Mucosa of gallbladder (tissue), 1 donor: ENCODE results near the gene TCF12. TPM values are rescaled to one million over a fixed set of nuclear protein-coding genes. Genes with fewer than 3 reads are reported as not detected.

ENCODE experiments used
- DNase-seq: peaks from one replicate; pipeline ENCODE4 v3.0.0-alpha.2; 2020; ENCODE audit warnings: low spot score
- total RNA-seq: library from RNA; stranded (reverse); gene quantifications from one replicate; pipeline ENCODE4 v1.2.1, GENCODE V29; 2021
- donor health status: DM: no; HTN: no; CAD: no.

The TCF12 gene
- total RNA-seq, 1 donor from 2014 or later, result 112 TPM

GRCh38 chr15:57251941-57252340, 333.5 kb downstream of the TCF12 start:
- no peak for DNase-seq

- no peak for DNase-seq
These were observed 334.6 kb downstream of the TCF12 start for GRCh38 chr15:57253082-57253481.

- no peak for DNase-seq
These were observed 335.1 kb downstream of the TCF12 start for GRCh38 chr15:57253500-57253899.

GRCh38 chr15:57255751-57256341, 337.4 kb downstream of the TCF12 start:
- DNase-seq, result no peak

- DNase-seq, result no peak
These were observed 338.5 kb downstream of the TCF12 start for GRCh38 chr15:57256939-57257338.

GRCh38 chr15:57259568-57260040, 341.2 kb downstream of the TCF12 start:
- DNase-seq, result no peak

GRCh38 chr15:57263520-57263919, 345.1 kb downstream of the TCF12 start:
- no peak for DNase-seq

- no peak for DNase-seq
These were observed 354.4 kb downstream of the TCF12 start for GRCh38 chr15:57272771-57273357.

GRCh38 chr15:57273402-57273801, 355.0 kb downstream of the TCF12 start:
- DNase-seq, result no peak

GRCh38 chr15:57278439-57278838, 360.0 kb downstream of the TCF12 start:
- no peak for DNase-seq

GRCh38 chr15:57280464-57280863, 362.0 kb downstream of the TCF12 start:
- no peak for DNase-seq

GRCh38 chr15:57281321-57281720, 362.9 kb downstream of the TCF12 start:
- DNase-seq, result no peak

- DNase-seq, result no peak
These were observed 364.2 kb downstream of the TCF12 start for GRCh38 chr15:57282686-57283085.

GRCh38 chr15:57283774-57284503, 365.5 kb downstream of the TCF12 start:
- no peak for DNase-seq

GRCh38 chr15:57284535-57284934, 366.1 kb downstream of the TCF12 start:
- DNase-seq, result no peak

GRCh38 chr15:57285386-57285785, 366.9 kb downstream of the TCF12 start:
- no peak for DNase-seq

- DNase-seq, result no peak
These were observed 368.1 kb downstream of the TCF12 start for GRCh38 chr15:57286446-57287122.

- DNase-seq, result no peak
These were observed 368.7 kb downstream of the TCF12 start for GRCh38 chr15:57287123-57287521.

GRCh38 chr15:57288926-57289580, 370.6 kb downstream of the TCF12 start:
- no peak for DNase-seq

- DNase-seq, result no peak
These were observed 371.7 kb downstream of the TCF12 start for GRCh38 chr15:57290187-57290586.

- no peak for DNase-seq
These were observed 372.4 kb downstream of the TCF12 start for GRCh38 chr15:57290826-57291225.
